Aorta (tissue), 5 donors: ENCODE measurements around the gene CD300LF. TPM values are rescaled to one million over a fixed set of nuclear protein-coding genes. Genes with fewer than 3 reads are reported as not detected.

Source experiments
- ATAC-seq: fragments of 200-7000 bp; cut with Tn5 transposase; one replicate; pipeline ENCODE4 v1.9.1; 2022; ENCODE audit warnings: moderate library complexity; ENCODE audit not compliant: low FRiP score
- DNase-seq, 2 donors: peaks; one replicate each; pipeline ENCODE4 v3.0.0-alpha.2; 2020
- H3K27ac ChIP-seq, 2 donors: one replicate each; pipeline ENCODE4 v1.5.1; 2013; ENCODE audit warnings: low read length in 2 of 2, mild to moderate bottlenecking in 2 of 2, moderate library complexity in 2 of 2, control low read depth in 1 of 2, inconsistent platforms in 1 of 2, low read depth in 1 of 2
- H3K27me3 ChIP-seq, 2 donors: one replicate each; pipeline ENCODE4 v1.6.1; 2013; ENCODE audit warnings: control low read depth in 1 of 2, low read length in 1 of 2, mild to moderate bottlenecking in 1 of 2, moderate library complexity in 1 of 2; ENCODE audit not compliant: insufficient read depth in 2 of 2, control insufficient read depth in 1 of 2
- H3K36me3 ChIP-seq, 2 donors: one replicate each; pipeline ENCODE4 v1.6.1; 2013; ENCODE audit warnings: control low read depth in 1 of 2, low read length in 1 of 2, mild to moderate bottlenecking in 1 of 2; ENCODE audit not compliant: insufficient read depth in 2 of 2, control insufficient read depth in 1 of 2
- H3K4me1 ChIP-seq, 2 donors: one replicate each; pipeline ENCODE4 v1.6.1; 2013; ENCODE audit warnings: low read length in 2 of 2, control low read depth in 1 of 2, mild to moderate bottlenecking in 1 of 2, moderate library complexity in 1 of 2; ENCODE audit not compliant: insufficient read depth in 2 of 2, control insufficient read depth in 1 of 2
- H3K4me3 ChIP-seq, 2 donors: one replicate each; pipeline ENCODE4 v1.5.1; 2013; ENCODE audit warnings: low read length in 2 of 2, control low read depth in 1 of 2, mild to moderate bottlenecking in 1 of 2
- H3K9me3 ChIP-seq: one replicate; pipeline ENCODE4 v1.6.1; 2013; ENCODE audit warnings: mild to moderate bottlenecking, low read length; ENCODE audit not compliant: control insufficient read depth
- WGBS, 2 donors: extraction: QIAGEN DNeasy Blood & Tissue Kit; methylation state at CpG; one replicate each; pipeline ENCODE4 v1.1.7; 2013; 5-methylcytosine and 5-hydroxymethylcytosine counted together
- intact Hi-C, 2 donors: fragments of 100-400 bp; cut with DNase I; formaldehyde crosslinking; loops; one replicate each; pipeline versions ENCODE4 v1.14.2 to v1.15.0; 2022
- polyA plus RNA-seq, 2 donors: library from polyadenylated mRNA; stranded (reverse); fragments of 200-250 nt; gene quantifications; one replicate each; pipeline ENCODE4 v1.2.3, GENCODE V29; 2013
- total RNA-seq, 2 donors: library from RNA; stranded (reverse); fragmentation: NEBNext Ultra II Directional; extraction: Animal tissue kit (Norgen Biotek cat#: 25700); gene quantifications; one replicate each; pipeline ENCODE4 v1.2.1, GENCODE V29; 2021
- donor health status: healthy with polysubstance abuse.
- donor health status: Bipolar disorder and iron deficiency.
- donor health status: DM: no; HTN: no; CAD: no.
- donor health status: DM: no; HTN: no; CAD: no.
- donor health status: DM: yes; HTN: yes; CAD: no.

Gene CD300LF
- total and polyA plus RNA-seq, 4 donors = 0.61 to 2.2 (median 1.6) TPM

- DNase-seq (no peak), ATAC-seq (no peak)
- Histone ChIP-seq H3K4me3 (no peak overlapping the region), H3K9me3 (no peaks in the 10 kb centered on the region), H3K27ac (no peak overlapping the region), H3K4me1 (no peaks in the 10 kb centered on the region), H3K27me3 (no peaks in the 10 kb centered on the region), H3K36me3 (no peaks in the 10 kb centered on the region)
- 83 to 86% methylated on average over 3 of the region's 3 CpGs for WGBS, 2 donors
- intact Hi-C loops = no loop called here
These were observed 44.8 kb upstream of the CD300LF start for GRCh38 chr17:74757502-74757901.

GRCh38 chr17:74756891-74757290 is 44.2 kb upstream of the CD300LF start:
- no peak for ATAC-seq
- Histone ChIP-seq H3K4me3 (no peak overlapping the region), H3K9me3 (no peaks in the 10 kb centered on the region), H3K27me3 (no peaks in the 10 kb centered on the region), H3K36me3 (no peaks in the 10 kb centered on the region), H3K4me1 (no peaks in the 10 kb centered on the region), H3K27ac (no peak overlapping the region)
- 76 to 79% methylated on average over 3 of the region's 3 CpGs for WGBS, 2 donors
- intact Hi-C loops = no loop called here
- DNase-seq = no peak

- H3K4me1 ChIP-seq = no peaks in the 10 kb centered on the region
- no peaks in the 10 kb centered on the region for H3K27me3 ChIP-seq
- H3K9me3 ChIP-seq = no peaks in the 10 kb centered on the region
- no peak for ATAC-seq
- no peak overlapping the region for H3K4me3 ChIP-seq
- no peak overlapping the region for H3K27ac ChIP-seq
- 89 to 92% methylated on average over 8 of the region's 8 CpGs for WGBS, 2 donors
- no peaks in the 10 kb centered on the region for H3K36me3 ChIP-seq
- intact Hi-C loops = no loop called here
- DNase-seq = no peak
These were observed 42.8 kb upstream of the CD300LF start for GRCh38 chr17:74755533-74755932.

DNA sequence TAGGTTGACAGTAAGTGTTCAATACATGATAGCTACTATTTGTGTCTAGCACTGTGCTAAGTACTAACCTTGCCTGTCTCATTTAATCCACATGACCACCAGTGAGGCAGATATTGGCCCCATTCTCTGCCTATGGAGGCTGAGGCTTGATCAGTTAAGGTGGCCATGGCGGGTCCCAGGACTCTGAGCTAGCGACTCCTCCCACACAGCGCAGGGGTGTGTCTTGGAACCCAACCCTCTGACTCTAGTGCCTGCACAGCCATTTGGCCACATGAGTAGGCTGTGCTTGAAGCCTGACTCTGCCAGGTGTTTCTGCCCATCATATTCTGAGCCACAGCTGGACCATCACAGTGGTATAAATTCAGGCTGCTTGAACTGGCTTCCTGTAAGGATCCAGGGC is 42.1 kb upstream of the CD300LF start:
- Histone ChIP-seq H3K4me3 (no peak overlapping the region), H3K27ac (no peak overlapping the region), H3K36me3 (no peaks in the 10 kb centered on the region), H3K9me3 (no peaks in the 10 kb centered on the region), H3K27me3 (no peaks in the 10 kb centered on the region), H3K4me1 (no peaks in the 10 kb centered on the region)
- no peak for ATAC-seq
- intact Hi-C loops = no loop called here
- 91 to 94% methylated on average over 3 of the region's 3 CpGs for WGBS, 2 donors
- no peak for DNase-seq

- DNase-seq (no peak), ATAC-seq (no peak)
- no peak overlapping the region for H3K4me3 ChIP-seq
- no peaks in the 10 kb centered on the region for H3K4me1 ChIP-seq
- intact Hi-C loops = no loop called here
- no peaks in the 10 kb centered on the region for H3K36me3 ChIP-seq
- no peak overlapping the region for H3K27ac ChIP-seq
- 93 to 95% methylated on average over 7 of the region's 7 CpGs for WGBS, 2 donors
- H3K27me3 ChIP-seq = no peaks in the 10 kb centered on the region
- H3K9me3 ChIP-seq = no peaks in the 10 kb centered on the region
These were observed 40.2 kb upstream of the CD300LF start for GRCh38 chr17:74752822-74753401.

DNA sequence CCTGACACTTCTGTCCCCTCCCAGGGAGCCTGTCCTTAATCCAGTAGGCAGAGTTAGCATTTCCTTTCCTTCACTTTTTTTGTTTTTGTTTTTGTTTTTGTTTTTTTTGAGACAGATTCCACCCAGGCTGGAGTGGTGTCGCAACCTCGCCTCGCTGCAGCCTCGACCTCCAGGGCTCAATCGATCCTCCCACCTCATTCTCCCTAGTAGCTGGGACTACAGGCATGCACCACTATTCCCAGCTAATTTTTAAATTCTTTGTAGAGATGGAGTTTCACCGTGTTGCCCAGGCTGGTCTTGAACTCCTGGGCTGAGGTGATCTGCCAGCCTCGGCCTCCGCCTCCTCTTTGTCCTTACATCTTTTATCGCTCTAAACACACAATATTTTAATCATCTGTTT is 39.7 kb upstream of the CD300LF start:
- H3K27ac ChIP-seq = no peak overlapping the region
- no peaks in the 10 kb centered on the region for H3K9me3 ChIP-seq
- DNase-seq (no peak), ATAC-seq (no peak)
- WGBS, 2 donors = 92 to 94% methylated on average over 9 of the region's 9 CpGs
- intact Hi-C loops = no loop called here
- no peaks in the 10 kb centered on the region for H3K36me3 ChIP-seq
- no peaks in the 10 kb centered on the region for H3K4me1 ChIP-seq
- H3K4me3 ChIP-seq = no peak overlapping the region
- no peaks in the 10 kb centered on the region for H3K27me3 ChIP-seq

- H3K27me3 ChIP-seq = no peaks in the 10 kb centered on the region
- ATAC-seq (no peak), DNase-seq (no peak)
- intact Hi-C loops = no loop called here
- 46 to 57% methylated on average over 13 of the region's 13 CpGs for WGBS, 2 donors
- no peaks in the 10 kb centered on the region for H3K9me3 ChIP-seq
- no peaks in the 10 kb centered on the region for H3K4me1 ChIP-seq
- no peaks in the 10 kb centered on the region for H3K36me3 ChIP-seq
- peak overlapping the region in 1 of 2 donors; percentile 11 for H3K27ac ChIP-seq
- no peak overlapping the region for H3K4me3 ChIP-seq
These were observed 37.8 kb upstream of the CD300LF start for GRCh38 chr17:74750327-74751069.

GRCh38 chr17:74750039-74750326 is 37.3 kb upstream of the CD300LF start:
- DNase-seq (no peak), ATAC-seq (no peak)
- Histone ChIP-seq H3K36me3 (no peaks in the 10 kb centered on the region), H3K9me3 (no peaks in the 10 kb centered on the region), H3K4me3 (no peak overlapping the region), H3K4me1 (no peaks in the 10 kb centered on the region), H3K27me3 (no peaks in the 10 kb centered on the region), H3K27ac (no peak overlapping the region)
- intact Hi-C loops = no loop called here
- WGBS, 2 donors = 81 to 83% methylated on average over 6 of the region's 6 CpGs

GRCh38 chr17:74749279-74750038 is 36.7 kb upstream of the CD300LF start:
- peak overlapping the region in 1 of 2 donors; percentile 2 for H3K27ac ChIP-seq
- no peaks in the 10 kb centered on the region for H3K27me3 ChIP-seq
- no peaks in the 10 kb centered on the region for H3K9me3 ChIP-seq
- intact Hi-C loops = loop anchor here (2.0 to 10.0 kb wide), 2 partner anchors 19 to 205 kb away; no protein-coding TSS in a partner anchor
- H3K36me3 ChIP-seq = no peaks in the 10 kb centered on the region
- 11 to 13% methylated on average over 41 to 46 of the region's 46 CpGs for WGBS, 2 donors
- no peaks in the 10 kb centered on the region for H3K4me1 ChIP-seq
- ATAC-seq (no peak), DNase-seq (no peak)
- peak overlapping the region; percentile 73 to 82 for H3K4me3 ChIP-seq
